Measurements from ENCODE around the gene ELMOD1. TPM values are rescaled to one million over a fixed set of nuclear protein-coding genes. Genes with fewer than 3 reads are reported as not detected.

The ELMOD1 gene
- total and polyA plus RNA-seq, 12 donors: 0.10 to 1.0 (median 0.30) TPM; not detected in 1

GRCh38 chr11:107706531-107706930 is 115.6 kb downstream of the ELMOD1 start:
- no peak overlapping the region for H3K27ac ChIP-seq
- H3K27me3 ChIP-seq: peaks cover 0 to 14% (median 0%) of the 10 kb centered on the region in 7 donors
- H3K4me1 ChIP-seq: no peaks in the 10 kb centered on the region
- intact Hi-C loops (cut with DNase I): no loop called here
- no peaks in the 10 kb centered on the region for H3K9me3 ChIP-seq
- 54% methylated on average over 2 of the region's 2 CpGs for WGBS, 2 donors
- ATAC-seq (no peak), DNase-seq (no peak)
- H3K4me3 ChIP-seq: no peak overlapping the region
- no peaks in the 10 kb centered on the region for H3K36me3 ChIP-seq
- TF ChIP-seq CTCF (IDR thresholded peaks at IDR 0.05): no peak

GRCh38 chr11:107707215-107707671 is 116.3 kb downstream of the ELMOD1 start:
- Histone ChIP-seq H3K27me3 (peaks cover 0 to 14% (median 5%) of the 10 kb centered on the region in 7 donors), H3K4me3 (no peak overlapping the region), H3K27ac (no peak overlapping the region), H3K9me3 (no peaks in the 10 kb centered on the region), H3K36me3 (no peaks in the 10 kb centered on the region), H3K4me1 (no peaks in the 10 kb centered on the region)
- 83 to 84% methylated on average over 3 of the region's 3 CpGs for WGBS, 2 donors
- intact Hi-C loops (cut with DNase I): no loop called here
- TF ChIP-seq CTCF (IDR thresholded peaks at IDR 0.05): no peak
- ATAC-seq: no peak
- no peak for DNase-seq

- peaks cover 0 to 18% (median 5%) of the 10 kb centered on the region in 7 donors for H3K27me3 ChIP-seq
- DNase-seq (no peak), ATAC-seq (no peak)
- H3K4me3 ChIP-seq: no peak overlapping the region
- peaks cover 0 to 1% (median 0%) of the 10 kb centered on the region in 9 donors for H3K4me1 ChIP-seq
- no peak for TF ChIP-seq CTCF (IDR thresholded peaks at IDR 0.05)
- WGBS, 2 donors: 46 to 48% methylated on average over 4 of the region's 4 CpGs
- H3K9me3 ChIP-seq: no peaks in the 10 kb centered on the region
- H3K36me3 ChIP-seq: no peaks in the 10 kb centered on the region
- no peak overlapping the region for H3K27ac ChIP-seq
- intact Hi-C loops (cut with DNase I): no loop called here
Measured at GRCh38 chr11:107707807-107708206, 116.9 kb downstream of the ELMOD1 start.

GRCh38 chr11:107708792-107709191 is 117.8 kb downstream of the ELMOD1 start:
- DNase-seq (no peak), ATAC-seq (no peak)
- TF ChIP-seq CTCF (IDR thresholded peaks at IDR 0.05): no peak
- no peaks in the 10 kb centered on the region for H3K36me3 ChIP-seq
- 56 to 63% methylated on average over 3 of the region's 3 CpGs for WGBS, 2 donors
- intact Hi-C loops (cut with DNase I): no loop called here
- peaks cover 0 to 19% (median 5%) of the 10 kb centered on the region in 7 donors for H3K27me3 ChIP-seq
- H3K4me3 ChIP-seq: no peak overlapping the region
- H3K9me3 ChIP-seq: no peaks in the 10 kb centered on the region
- peaks cover 0 to 11% (median 0%) of the 10 kb centered on the region in 9 donors for H3K4me1 ChIP-seq
- H3K27ac ChIP-seq: no peak overlapping the region
